Liver (tissue), 9 donors: ENCODE data around the gene PON2. TPM values are rescaled to one million over a fixed set of nuclear protein-coding genes. Genes with fewer than 3 reads are reported as not detected.

ENCODE experiments used
- DNase-seq: peaks from one replicate; pipeline ENCODE4 v3.0.0-alpha.2; 2017; ENCODE audit warnings: low spot score
- H3K27ac ChIP-seq, 2 donors: one replicate each; pipeline ENCODE4 v1.7.0; 2013; ENCODE audit warnings: inconsistent platforms in 2 of 2, low read length in 2 of 2, control low read depth in 1 of 2, low read depth in 1 of 2, mild to moderate bottlenecking in 1 of 2
- H3K27me3 ChIP-seq, 4 donors: one replicate each; pipeline versions ENCODE4 v1.6.1 to v1.7.0; 2013; ENCODE audit warnings: low read length in 3 of 4, inconsistent platforms in 1 of 4, mild to moderate bottlenecking in 1 of 4, moderate library complexity in 1 of 4; ENCODE audit not compliant: control insufficient read depth in 4 of 4, insufficient read depth in 4 of 4
- H3K36me3 ChIP-seq, 4 donors: one replicate each; pipeline versions ENCODE4 v1.6.1 to v1.7.0; 2013; ENCODE audit warnings: low read length in 3 of 4, mild to moderate bottlenecking in 3 of 4, low read depth in 1 of 4, moderate library complexity in 1 of 4; ENCODE audit not compliant: control insufficient read depth in 4 of 4, insufficient read depth in 3 of 4
- H3K4me1 ChIP-seq, 4 donors: one replicate each; pipeline versions ENCODE4 v1.6.1 to v1.7.0; 2013; ENCODE audit warnings: low read length in 3 of 4, mild to moderate bottlenecking in 3 of 4, moderate library complexity in 1 of 4; ENCODE audit not compliant: control insufficient read depth in 4 of 4, insufficient read depth in 4 of 4
- H3K4me3 ChIP-seq, 3 donors: one replicate each; pipeline versions ENCODE4 v1.6.1 to v1.7.0; 2013; ENCODE audit warnings: low read length in 3 of 3, control low read depth in 1 of 3, low read depth in 1 of 3, mild to moderate bottlenecking in 1 of 3
- H3K9ac ChIP-seq, 2 donors: one replicate each; pipeline ENCODE4 v1.7.0; 2013; ENCODE audit warnings: low read length in 2 of 2, mild to moderate bottlenecking in 2 of 2, moderate library complexity in 2 of 2, control low read depth in 1 of 2, low read depth in 1 of 2
- H3K9me3 ChIP-seq, 4 donors: one replicate each; pipeline versions ENCODE4 v1.6.1 to v1.7.0; 2013; ENCODE audit warnings: low read length in 3 of 4; ENCODE audit not compliant: control insufficient read depth in 4 of 4
- ATF3 ChIP-seq: IDR thresholded peaks from 2 replicates; pipeline ENCODE4 v1.6.1; 2016; ENCODE audit warnings: antibody characterized with exemption
- CTCF ChIP-seq: fragments of 150-350 bp; IDR thresholded peaks from 2 replicates; pipeline ENCODE4 v1.5.1; 2017; ENCODE audit warnings: improper control_type of control experiment, low read depth, low read length; ENCODE audit not compliant: missing input control
- FOXA1 ChIP-seq: IDR thresholded peaks from 2 replicates; pipeline ENCODE4 v1.6.1; 2016; ENCODE audit warnings: antibody characterized with exemption
- FOXA2 ChIP-seq: IDR thresholded peaks from 2 replicates; pipeline ENCODE4 v1.6.1; 2016; ENCODE audit warnings: antibody characterized with exemption
- GABPA ChIP-seq, 2 donors: IDR thresholded peaks in 1 of 2; conservative IDR thresholded peaks in 1 of 2; 2 replicates each; pipeline ENCODE4 v1.6.1; 2016; ENCODE audit warnings: antibody characterized with exemption in 2 of 2, mild to moderate bottlenecking in 1 of 2, moderate library complexity in 1 of 2
- HNF4A ChIP-seq, 2 donors: conservative IDR thresholded peaks; 2 replicates each; pipeline ENCODE4 v1.6.1; 2016; ENCODE audit warnings: antibody characterized with exemption in 2 of 2, mild to moderate bottlenecking in 2 of 2
- HNF4G ChIP-seq: IDR thresholded peaks from 2 replicates; pipeline ENCODE4 v1.6.1; 2016; ENCODE audit warnings: antibody characterized with exemption
- JUND ChIP-seq, 2 donors: IDR thresholded peaks; 2 replicates each; pipeline ENCODE4 v1.6.1; 2016; ENCODE audit warnings: antibody characterized with exemption in 2 of 2
- NR2F2 ChIP-seq: IDR thresholded peaks from 2 replicates; pipeline ENCODE4 v1.6.1; 2016; ENCODE audit warnings: antibody characterized with exemption
- RAD21 ChIP-seq, 2 donors: IDR thresholded peaks; 2 replicates each; pipeline ENCODE4 v1.6.1; 2016; ENCODE audit warnings: antibody characterized with exemption in 2 of 2, mild to moderate bottlenecking in 2 of 2
- REST ChIP-seq: IDR thresholded peaks from 2 replicates; pipeline ENCODE4 v1.6.1; 2016; ENCODE audit warnings: antibody characterized with exemption, mild to moderate bottlenecking
- RXRA ChIP-seq, 2 donors: IDR thresholded peaks; 2 replicates each; pipeline ENCODE4 v1.6.1; 2017 to 2018; ENCODE audit warnings: antibody characterized with exemption in 2 of 2, mild to moderate bottlenecking in 1 of 2
- SP1 ChIP-seq: IDR thresholded peaks from 2 replicates; pipeline ENCODE4 v1.6.1; 2018; ENCODE audit warnings: antibody characterized with exemption, mild to moderate bottlenecking
- TAF1 ChIP-seq: conservative IDR thresholded peaks from 2 replicates; pipeline ENCODE4 v1.6.1; 2016; ENCODE audit warnings: antibody characterized with exemption, mild to moderate bottlenecking
- YY1 ChIP-seq: IDR thresholded peaks from 2 replicates; pipeline ENCODE4 v1.6.1; 2016; ENCODE audit warnings: antibody characterized with exemption, mild to moderate bottlenecking
- ZBTB33 ChIP-seq: IDR thresholded peaks from 2 replicates; pipeline ENCODE4 v1.6.1; 2016; ENCODE audit warnings: antibody characterized with exemption
- WGBS: extraction: QIAGEN DNeasy Blood & Tissue Kit; methylation state at CpG from one replicate; pipeline ENCODE4 v1.1.7; 2013; 5-methylcytosine and 5-hydroxymethylcytosine counted together
- polyA plus RNA-seq, 2 donors: library from polyadenylated mRNA; stranded (reverse) in 1 of 2; unstranded in 1 of 2; fragments of 200-250 nt in 1 of 2; fragments of >200 nt in 1 of 2; fragmentation: Nextera tagmentation in 1 of 2; extraction: Ambion mirVana in 1 of 2; gene quantifications; one replicate each; pipeline versions ENCODE4 v1.2.1 to v1.2.3, GENCODE V29; 2013 to 2015
- total RNA-seq, 2 donors: library from RNA; depleted of rRNA; stranded (reverse); fragments of >200 nt; gene quantifications; one replicate each; pipeline ENCODE4 v1.2.3, GENCODE V29; 2014
- donor health status: healthy.
- donor health status: healthy.
- donor health status: healthy.
- donor health status: healthy.
- donor health status: healthy.

Gene PON2
- total and polyA plus RNA-seq, 4 donors: 99.1 to 276 (median 169) TPM

GRCh38 chr7:95469848-95470247, 35.0 kb upstream of the PON2 start:
- 85% methylated on average over 4 of the region's 4 CpGs for WGBS
- H3K27ac ChIP-seq: no peak overlapping the region
- H3K9ac ChIP-seq: no peak overlapping the region
- DNase-seq: no peak
- no peak for TF ChIP-seq NR2F2
- TF ChIP-seq HNF4G: no peak
- no peak for TF ChIP-seq RAD21 (IDR thresholded peaks at IDR 0.05)
- TF ChIP-seq TAF1: no peak
- TF ChIP-seq CTCF: no peak
- TF ChIP-seq SP1: no peak
- no peak for TF ChIP-seq ATF3
- TF ChIP-seq FOXA1: no peak
- no peak for TF ChIP-seq HNF4A (conservative IDR thresholded peaks at IDR 0.05)
- no peak for TF ChIP-seq YY1
- TF ChIP-seq GABPA (IDR thresholded peaks at IDR 0.05 in 1 of 2, conservative IDR thresholded peaks at IDR 0.05 in 1 of 2): no peak
- TF ChIP-seq REST: no peak
- TF ChIP-seq JUND (IDR thresholded peaks at IDR 0.05): no peak
- no peak for TF ChIP-seq RXRA (IDR thresholded peaks at IDR 0.05)
- H3K4me3 ChIP-seq: no peak overlapping the region
- peaks cover 0 to 7% (median 2%) of the 10 kb centered on the region in 4 donors for H3K4me1 ChIP-seq
- no peaks in the 10 kb centered on the region for H3K9me3 ChIP-seq
- H3K27me3 ChIP-seq: no peaks in the 10 kb centered on the region
- no peaks in the 10 kb centered on the region for H3K36me3 ChIP-seq

GRCh38 chr7:95469187-95469586, 34.4 kb upstream of the PON2 start:
- 90% methylated on average over 1 of the region's 1 CpG for WGBS
- Histone ChIP-seq H3K9ac (no peak overlapping the region), H3K36me3 (no peaks in the 10 kb centered on the region), H3K4me1 (peaks cover 0 to 7% (median 2%) of the 10 kb centered on the region in 4 donors), H3K27ac (no peak overlapping the region), H3K27me3 (no peaks in the 10 kb centered on the region), H3K4me3 (no peak overlapping the region), H3K9me3 (no peaks in the 10 kb centered on the region)
- TF ChIP-seq RAD21 (IDR thresholded peaks at IDR 0.05): no peak
- peak in 1 of 2 donors; percentile 1 for TF ChIP-seq HNF4A (conservative IDR thresholded peaks at IDR 0.05)
- TF ChIP-seq FOXA2: no peak
- TF ChIP-seq ZBTB33: no peak
- no peak for TF ChIP-seq RXRA (IDR thresholded peaks at IDR 0.05)
- no peak for DNase-seq
